Measurements from ENCODE around the gene VPS26C. TPM values are rescaled to one million over a fixed set of nuclear protein-coding genes. Genes with fewer than 3 reads are reported as not detected.

Gene VPS26C
- total RNA-seq, 1 experiment from 2014 or later = 72.5 TPM

DNA sequence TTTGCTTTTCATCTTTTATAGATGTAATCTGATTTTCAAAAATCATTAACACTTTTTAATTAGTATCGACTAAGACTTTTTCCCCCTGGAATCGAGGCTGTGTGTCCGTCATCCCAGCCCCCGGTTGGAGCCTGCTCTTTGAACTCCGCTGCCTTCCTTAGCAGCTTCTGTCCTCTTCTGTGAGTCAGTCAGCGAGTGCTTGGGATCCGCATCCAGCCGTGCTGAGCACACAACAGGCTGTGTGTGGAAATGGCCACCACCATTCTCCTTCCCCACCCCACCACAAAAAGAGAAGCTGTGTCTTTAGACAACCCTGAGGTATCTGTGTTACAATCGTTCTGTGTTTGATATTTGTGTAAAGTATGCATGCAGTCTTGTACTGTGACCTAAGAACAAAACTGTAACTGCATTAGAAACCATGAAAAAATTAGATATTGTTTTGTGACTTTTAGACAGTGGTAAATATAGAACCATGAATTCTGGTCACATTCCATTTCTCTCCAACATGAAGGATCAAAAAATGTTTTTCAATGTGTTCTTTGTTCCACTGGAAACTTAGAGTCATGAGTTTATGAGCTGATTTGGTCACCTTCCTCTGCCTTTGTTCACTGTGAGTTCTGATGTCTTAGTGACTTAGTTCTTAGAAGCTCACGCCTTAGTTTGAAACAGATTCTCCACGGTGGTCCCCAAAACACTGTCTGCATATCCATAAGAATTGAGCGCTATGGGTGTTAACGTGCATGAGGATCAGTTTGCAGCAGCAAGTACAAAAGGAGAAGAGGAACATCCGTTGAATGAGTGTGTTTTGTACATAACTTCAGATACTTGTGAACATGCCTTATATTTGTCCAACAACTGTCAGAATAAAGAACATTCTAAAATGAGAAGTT is 64.7 kb downstream of the VPS26C start:
- DNase-seq (ENCODE audit: low read depth) = no peak

DNA sequence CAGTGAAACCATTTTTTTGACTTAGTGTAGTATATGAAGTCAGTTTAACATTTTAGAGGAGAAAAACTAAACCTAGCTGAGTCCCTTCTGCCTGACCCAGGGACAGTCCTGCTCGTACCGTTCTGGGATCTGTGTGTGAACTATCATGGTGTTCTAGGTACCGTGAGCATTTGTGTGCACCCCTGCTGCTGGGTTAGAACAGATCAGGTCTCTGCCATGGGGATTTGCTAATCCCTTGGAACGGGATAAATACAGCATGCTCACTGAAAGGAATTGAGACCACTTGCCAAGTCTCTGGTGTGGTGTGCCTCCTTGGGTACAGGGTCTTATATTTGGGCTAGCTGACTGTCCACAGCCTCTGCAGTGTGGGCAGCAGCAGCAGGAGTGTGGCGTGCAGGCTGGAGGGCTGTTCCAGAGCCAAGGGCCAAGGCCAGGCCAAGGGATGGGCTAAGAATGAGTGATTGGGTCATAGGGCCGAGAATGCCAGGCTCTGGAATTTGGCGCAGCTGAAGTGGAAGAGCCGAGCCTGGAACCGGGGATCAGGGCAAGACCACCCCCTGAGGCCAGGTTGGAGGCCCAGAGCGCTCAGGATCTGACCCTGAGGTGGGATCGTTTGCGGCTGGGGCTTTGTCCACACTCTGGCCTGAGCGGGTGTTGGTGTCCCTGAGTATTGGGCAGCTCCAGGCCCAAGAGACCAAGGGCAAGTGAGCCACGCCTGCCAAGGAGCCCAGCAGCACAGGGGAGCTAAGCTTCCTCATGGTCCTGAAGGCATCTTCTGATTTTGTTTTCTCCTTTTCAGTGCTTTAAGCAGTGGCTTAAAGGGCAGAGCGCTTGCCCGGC is 66.3 kb downstream of the VPS26C start:
- DNase-seq (ENCODE audit: low read depth) = no peak

- peak; percentile 77 for DNase-seq (ENCODE audit: low read depth)
These were observed 67.8 kb downstream of the VPS26C start for GRCh38 chr21:37199057-37199924.

- DNase-seq (ENCODE audit: low read depth) = no peak
These were observed 69.4 kb downstream of the VPS26C start for GRCh38 chr21:37197746-37198145.

DNA sequence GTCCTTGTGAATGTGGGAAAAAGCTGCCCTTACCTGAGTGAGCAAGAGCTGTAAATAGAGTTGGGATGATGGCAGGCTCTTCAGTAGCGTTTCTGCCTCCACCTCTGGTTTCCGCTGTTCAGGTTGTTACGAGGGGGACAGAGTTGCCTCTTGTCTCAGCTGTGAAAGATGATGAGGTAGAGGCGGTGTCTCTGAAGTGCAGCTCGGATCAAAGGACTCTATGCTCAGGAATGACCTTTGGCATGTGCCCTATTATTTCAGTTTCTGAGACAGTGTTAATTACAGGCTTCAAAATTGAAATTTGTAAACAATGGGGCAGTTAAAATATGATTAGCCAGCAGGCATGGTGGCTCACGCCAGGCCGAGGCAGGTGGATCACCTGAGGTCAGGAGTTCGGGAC is 70.3 kb downstream of the VPS26C start:
- DNase-seq (ENCODE audit: low read depth) = no peak

DNA sequence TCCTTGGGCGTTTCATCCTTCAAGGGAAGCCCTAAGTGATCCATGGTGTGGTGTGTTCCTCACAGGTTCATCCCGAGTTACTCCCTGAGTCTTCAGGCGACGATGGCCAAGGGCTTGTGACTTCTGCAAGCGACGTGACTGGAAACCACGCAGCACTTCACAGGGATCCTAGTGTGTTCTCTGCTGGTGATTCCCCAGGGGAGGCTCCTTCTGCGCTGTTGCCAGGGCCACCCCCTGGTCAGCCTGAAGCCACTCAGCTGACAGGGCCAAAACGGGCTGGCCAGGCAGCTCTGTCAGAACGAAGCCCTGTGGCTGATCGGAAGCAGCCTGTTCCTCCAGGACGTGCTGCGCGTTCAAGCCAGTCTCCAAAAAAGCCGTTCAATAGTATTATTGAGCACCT is 71.5 kb downstream of the VPS26C start:
- no peak for DNase-seq (ENCODE audit: low read depth)

DNA sequence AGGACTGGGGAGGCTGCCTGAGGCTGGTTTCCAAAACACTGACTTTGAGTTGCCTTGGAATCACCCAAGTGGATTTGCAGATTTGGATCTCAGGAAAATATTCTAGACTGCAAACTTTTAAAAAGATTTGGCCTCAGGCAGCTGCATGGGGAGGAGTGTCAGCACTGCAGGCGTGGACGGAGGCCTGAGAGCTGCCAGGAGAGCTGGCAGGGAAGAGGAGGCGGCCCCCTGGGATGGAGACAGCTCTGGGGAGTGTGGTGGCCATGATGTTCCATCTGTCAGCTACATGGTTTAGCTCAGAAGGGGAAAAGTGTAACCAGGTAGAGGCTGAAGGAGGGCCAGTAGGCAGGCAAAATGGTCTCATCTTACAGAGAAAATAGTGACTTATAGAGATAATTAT is 72.1 kb downstream of the VPS26C start:
- no peak for DNase-seq (ENCODE audit: low read depth)

- no peak for DNase-seq (ENCODE audit: low read depth)
These were observed 73.5 kb downstream of the VPS26C start for GRCh38 chr21:37193676-37194075.

DNA sequence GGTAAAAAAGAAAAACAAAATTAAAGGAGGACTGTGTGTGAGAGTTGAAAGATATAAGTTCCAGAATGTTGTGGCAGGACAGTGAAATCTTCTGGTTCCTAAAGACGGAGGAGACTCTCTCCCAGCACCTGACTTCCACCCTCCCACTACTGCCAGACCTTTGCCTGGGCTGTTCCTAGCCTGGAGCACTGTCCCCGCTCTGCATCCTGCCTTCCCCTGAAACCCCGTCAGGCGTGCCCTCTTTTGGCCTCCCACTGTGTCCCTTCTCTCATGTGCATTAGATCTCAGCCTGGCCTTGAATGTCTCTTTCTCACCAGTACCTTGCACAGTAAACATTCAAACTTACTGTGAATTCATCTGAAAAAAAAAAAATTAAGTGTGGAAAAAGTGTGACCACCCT is 74.1 kb downstream of the VPS26C start:
- no peak for DNase-seq (ENCODE audit: low read depth)

DNA sequence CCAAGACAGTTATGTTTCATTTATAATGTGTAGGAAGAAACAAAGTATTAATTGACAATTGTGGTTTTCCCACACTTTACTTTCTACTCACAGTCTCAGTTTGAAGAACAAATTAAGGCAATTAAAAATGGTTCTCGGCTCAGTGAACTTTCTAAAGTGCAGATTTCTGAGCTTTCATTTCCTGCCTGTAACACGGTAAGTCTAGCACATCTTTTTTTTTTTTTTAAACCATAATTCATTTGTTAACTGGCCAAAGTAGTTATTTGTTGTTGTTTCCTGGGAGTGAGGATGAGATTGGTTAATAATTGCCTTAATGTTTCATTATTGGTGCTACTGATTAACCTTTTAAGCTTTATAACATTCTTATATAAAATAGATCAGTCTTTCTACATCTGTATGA is 75.1 kb downstream of the VPS26C start:
- no peak for DNase-seq (ENCODE audit: low read depth)

DNA sequence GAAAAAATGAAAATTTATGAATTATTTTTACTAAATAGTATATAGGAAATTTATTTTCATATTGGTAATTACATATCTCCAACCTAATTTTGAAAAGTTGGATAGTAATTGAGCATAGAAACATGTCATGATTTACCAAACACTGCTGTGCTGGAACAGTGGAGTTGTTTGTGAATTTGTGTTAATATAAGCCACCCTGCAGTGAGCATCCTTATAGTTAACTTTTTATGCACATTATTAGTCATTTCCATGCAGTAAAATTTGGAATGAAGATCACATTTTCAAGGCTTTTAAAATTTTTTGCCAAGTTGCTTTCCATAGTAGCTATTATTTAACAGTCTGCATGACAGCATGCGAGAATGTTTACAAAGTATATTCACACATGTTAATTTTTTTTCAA is 78.3 kb downstream of the VPS26C start:
- no peak for DNase-seq (ENCODE audit: low read depth)

GRCh38 chr21:37186983-37187382 is 80.2 kb downstream of the VPS26C start:
- no peak for DNase-seq (ENCODE audit: low read depth)

- DNase-seq (ENCODE audit: low read depth) = no peak
These were observed 82.1 kb downstream of the VPS26C start for GRCh38 chr21:37184784-37185593.

GRCh38 chr21:37183749-37184148 is 83.4 kb downstream of the VPS26C start:
- no peak for DNase-seq (ENCODE audit: low read depth)

DNA sequence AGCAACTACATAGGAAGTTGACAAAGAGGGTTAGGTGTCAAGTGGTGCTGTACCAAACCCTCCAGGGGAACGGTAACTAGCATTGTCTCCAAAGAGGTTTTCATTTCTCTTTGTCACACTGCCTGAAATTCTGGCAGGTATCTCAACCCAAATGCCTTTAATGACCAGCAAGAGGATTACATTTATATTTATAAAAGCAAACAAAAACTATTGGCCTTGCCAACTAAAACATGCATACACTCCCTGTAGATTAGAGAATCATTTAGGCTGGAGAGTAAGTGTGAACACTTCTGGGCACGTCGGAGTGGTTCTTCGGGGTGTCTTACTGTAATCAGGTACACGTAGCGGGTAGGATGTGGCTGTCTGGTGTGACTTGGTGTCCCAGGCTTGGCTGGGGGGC is 84.9 kb downstream of the VPS26C start:
- no peak for DNase-seq (ENCODE audit: low read depth)

DNA sequence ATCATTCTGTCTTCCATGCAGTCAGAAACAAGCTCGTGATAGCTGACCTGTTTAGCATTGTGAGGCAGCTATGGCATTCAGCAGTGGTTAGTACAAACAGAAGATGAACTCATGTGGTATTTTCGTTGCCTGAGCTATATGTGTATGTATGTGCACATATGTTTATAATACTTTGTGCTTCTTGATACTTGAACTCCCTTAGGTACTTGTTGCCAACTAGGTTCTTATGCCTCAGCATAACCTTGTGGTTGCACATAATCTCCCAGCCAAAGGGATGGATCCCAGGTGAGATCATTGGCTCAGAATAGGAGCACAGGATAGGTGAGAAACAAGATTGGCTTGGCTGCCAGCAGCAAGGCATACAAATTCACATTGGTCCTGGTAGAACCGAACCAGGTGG is 86.1 kb downstream of the VPS26C start:
- DNase-seq (ENCODE audit: low read depth) = no peak

- peak; percentile 18 for DNase-seq (ENCODE audit: low read depth)
These were observed 90.4 kb downstream of the VPS26C start for GRCh38 chr21:37176716-37177115.

Measured in LHCN-M2 (cell line).